ENCODE results near the gene MIA. TPM values are rescaled to one million over a fixed set of nuclear protein-coding genes. Genes with fewer than 3 reads are reported as not detected.
A peak's percentile ranks its signal among the peaks of the same experiment; 100 is the strongest.
"Not testable (repeated sequence)": the region's sequence is repeated elsewhere in the genome, so short reads cannot be mapped to it uniquely, and the experiment has no call there.

The MIA gene
- total and polyA plus RNA-seq, 9 of the 15 experiments (the other 6 are each of a cell fraction or from before 2014, with no cell fraction given): 0.21 TPM; not detected in 8

DNA sequence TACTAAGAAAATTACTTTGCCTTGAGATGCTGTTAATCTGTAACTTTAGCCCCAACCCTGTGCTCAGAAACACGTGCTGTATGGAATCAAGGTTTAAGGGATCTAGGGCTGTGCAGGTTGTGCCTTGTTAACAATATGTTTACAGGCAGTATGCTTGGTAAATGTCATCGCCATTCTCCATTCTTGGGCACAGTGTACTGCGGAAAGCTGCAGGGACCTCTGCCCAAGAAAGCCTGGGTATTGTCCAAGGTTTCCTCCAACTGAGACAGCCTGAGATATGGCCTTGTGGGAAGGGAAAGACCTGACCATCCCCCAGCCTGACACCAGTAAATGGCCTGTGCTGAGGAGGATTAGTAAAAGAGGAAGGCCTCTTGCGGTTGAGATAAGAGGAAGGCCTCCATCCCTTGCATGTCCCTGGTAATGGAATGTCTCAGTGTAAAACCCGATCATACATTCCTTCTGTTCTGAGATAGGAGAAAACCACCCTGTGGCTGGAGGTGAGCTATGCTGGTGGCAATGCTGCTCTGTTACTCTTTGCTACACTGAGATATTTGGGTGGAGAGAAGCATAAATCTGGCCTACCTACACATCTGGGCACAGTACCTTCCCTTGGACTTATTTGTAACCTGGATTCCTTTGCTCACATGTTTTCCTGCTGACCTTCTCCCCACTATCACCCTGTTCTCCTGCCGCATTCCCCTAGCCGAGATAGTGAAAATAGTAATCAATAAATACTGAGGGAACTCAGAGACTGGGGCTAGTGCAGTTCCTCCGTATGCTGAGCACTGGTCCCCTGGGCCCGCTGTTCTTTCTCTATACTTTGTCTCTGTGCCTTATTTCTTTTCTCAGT lies 47.6 kb downstream of the MIA start (continued):
- TF ChIP-seq MTA2 (IDR thresholded peaks at IDR 0.05; ENCODE audit: low read depth) (peak; percentile 76), ZFP91 (CRISPR knock-in tag; IDR thresholded peaks at IDR 0.05) (0 out of 2 replicates have a peak, but pooled peaks have one; percentile 46), ZNF592 (IDR thresholded peaks at IDR 0.05) (peak; percentile 98), CREB1 (IDR thresholded peaks at IDR 0.05) (peak; percentile 38; the same call in 1 of the 2 replicates), CXXC5 (CRISPR knock-in tag; IDR thresholded peaks at IDR 0.05) (peak; percentile 88), MGA (IDR thresholded peaks at IDR 0.05) (peak; percentile 89), KDM1A (IDR thresholded peaks at IDR 0.05) (peak; percentile 94 to 97), ZNF197 (CRISPR knock-in tag; IDR thresholded peaks at IDR 0.05; ENCODE audit: low read depth) (0 out of 2 replicates have a peak, but pooled peaks have one; percentile 45)
- not testable (repeated sequence) for TF ChIP-seq CREB1 (CRISPR knock-in tag; IDR thresholded peaks at IDR 0.05)

All from K562 (cell line).